ENCODE data around the gene TXNDC11.

Gene TXNDC11

GRCh38 chr16:11676799-11677198 is 65.9 kb downstream of the TXNDC11 start:
- Histone ChIP-seq H3K4me3 (ENCODE audit: low read length) (no peak overlapping the region), H3K4me2 (ENCODE audit: low read length) (no peak overlapping the region), H3K36me3 (ENCODE audit: insufficient read depth, low read length) (peaks cover 49% of the 10 kb centered on the region), H3K9ac (ENCODE audit: low read depth, low read length) (no peak overlapping the region), H3K9me3 (replicated peaks; ENCODE audit: low read length) (no peaks in the 10 kb centered on the region), H3K27me3 (ENCODE audit: control insufficient read depth, insufficient read depth, low read length) (no peaks in the 10 kb centered on the region), H3K4me1 (ENCODE audit: control insufficient read depth, insufficient read depth, low read length) (peaks cover 34% of the 10 kb centered on the region)

- Histone ChIP-seq H3K9ac (ENCODE audit: low read depth, low read length) (no peak overlapping the region), H3K9me3 (replicated peaks; ENCODE audit: low read length) (no peaks in the 10 kb centered on the region), H3K36me3 (ENCODE audit: insufficient read depth, low read length) (peaks cover 45% of the 10 kb centered on the region), H3K4me2 (ENCODE audit: low read length) (peak overlapping the region; percentile 45), H3K4me1 (ENCODE audit: control insufficient read depth, insufficient read depth, low read length) (peaks cover 34% of the 10 kb centered on the region), H3K27me3 (ENCODE audit: control insufficient read depth, insufficient read depth, low read length) (no peaks in the 10 kb centered on the region), H3K4me3 (ENCODE audit: low read length) (no peak overlapping the region)
Measured at GRCh38 chr16:11675561-11676511, 66.8 kb downstream of the TXNDC11 start.

- peaks cover 38% of the 10 kb centered on the region for H3K4me1 ChIP-seq (ENCODE audit: control insufficient read depth, insufficient read depth, low read length)
Measured at GRCh38 chr16:11674818-11675560, 67.7 kb downstream of the TXNDC11 start.

GRCh38 chr16:11674001-11674817 is 68.4 kb downstream of the TXNDC11 start:
- Histone ChIP-seq H3K4me1 (ENCODE audit: control insufficient read depth, insufficient read depth, low read length) (peaks cover 46% of the 10 kb centered on the region), H3K27me3 (ENCODE audit: control insufficient read depth, insufficient read depth, low read length) (no peaks in the 10 kb centered on the region), H3K36me3 (ENCODE audit: insufficient read depth, low read length) (peaks cover 32% of the 10 kb centered on the region), H3K4me3 (ENCODE audit: low read length) (no peak overlapping the region), H3K9ac (ENCODE audit: low read depth, low read length) (no peak overlapping the region), H3K4me2 (ENCODE audit: low read length) (no peak overlapping the region), H3K9me3 (replicated peaks; ENCODE audit: low read length) (no peaks in the 10 kb centered on the region)

More at GRCh38 chr16:11674818-11675560, 67.7 kb downstream of the TXNDC11 start:
- Histone ChIP-seq H3K4me2 (ENCODE audit: low read length) (peak overlapping the region; percentile 45), H3K4me3 (ENCODE audit: low read length) (no peak overlapping the region), H3K36me3 (ENCODE audit: insufficient read depth, low read length) (peaks cover 40% of the 10 kb centered on the region), H3K27me3 (ENCODE audit: control insufficient read depth, insufficient read depth, low read length) (no peaks in the 10 kb centered on the region), H3K9me3 (replicated peaks; ENCODE audit: low read length) (no peaks in the 10 kb centered on the region), H3K9ac (ENCODE audit: low read depth, low read length) (no peak overlapping the region)

- H3K9ac ChIP-seq (ENCODE audit: low read depth, low read length) = no peak overlapping the region
- H3K9me3 ChIP-seq (replicated peaks; ENCODE audit: low read length) = no peaks in the 10 kb centered on the region
- no peak overlapping the region for H3K4me3 ChIP-seq (ENCODE audit: low read length)
- no peak overlapping the region for H3K4me2 ChIP-seq (ENCODE audit: low read length)
- H3K36me3 ChIP-seq (ENCODE audit: insufficient read depth, low read length) = peaks cover 23% of the 10 kb centered on the region
- peaks cover 49% of the 10 kb centered on the region for H3K4me1 ChIP-seq (ENCODE audit: control insufficient read depth, insufficient read depth, low read length)
- H3K27me3 ChIP-seq (ENCODE audit: control insufficient read depth, insufficient read depth, low read length) = no peaks in the 10 kb centered on the region
Measured at GRCh38 chr16:11673091-11674000, 69.3 kb downstream of the TXNDC11 start.

- Histone ChIP-seq H3K36me3 (ENCODE audit: insufficient read depth, low read length) (peaks cover 15% of the 10 kb centered on the region), H3K4me3 (ENCODE audit: low read length) (no peak overlapping the region), H3K9ac (ENCODE audit: low read depth, low read length) (no peak overlapping the region), H3K27me3 (ENCODE audit: control insufficient read depth, insufficient read depth, low read length) (no peaks in the 10 kb centered on the region), H3K4me1 (ENCODE audit: control insufficient read depth, insufficient read depth, low read length) (peaks cover 45% of the 10 kb centered on the region), H3K4me2 (ENCODE audit: low read length) (no peak overlapping the region), H3K9me3 (replicated peaks; ENCODE audit: low read length) (no peaks in the 10 kb centered on the region)
Measured at GRCh38 chr16:11672206-11673090, 70.2 kb downstream of the TXNDC11 start.

- Histone ChIP-seq H3K4me2 (ENCODE audit: low read length) (no peak overlapping the region), H3K27me3 (ENCODE audit: control insufficient read depth, insufficient read depth, low read length) (no peaks in the 10 kb centered on the region), H3K9me3 (replicated peaks; ENCODE audit: low read length) (no peaks in the 10 kb centered on the region), H3K36me3 (ENCODE audit: insufficient read depth, low read length) (peaks cover 7% of the 10 kb centered on the region), H3K4me1 (ENCODE audit: control insufficient read depth, insufficient read depth, low read length) (peaks cover 41% of the 10 kb centered on the region), H3K4me3 (ENCODE audit: low read length) (no peak overlapping the region), H3K9ac (ENCODE audit: low read depth, low read length) (no peak overlapping the region)
Measured at GRCh38 chr16:11671676-11672075, 71.0 kb downstream of the TXNDC11 start.

- Histone ChIP-seq H3K27me3 (ENCODE audit: control insufficient read depth, insufficient read depth, low read length) (no peaks in the 10 kb centered on the region), H3K9ac (ENCODE audit: low read depth, low read length) (no peak overlapping the region), H3K9me3 (replicated peaks; ENCODE audit: low read length) (no peaks in the 10 kb centered on the region), H3K4me3 (ENCODE audit: low read length) (no peak overlapping the region), H3K36me3 (ENCODE audit: insufficient read depth, low read length) (peaks cover 3% of the 10 kb centered on the region), H3K4me2 (ENCODE audit: low read length) (no peak overlapping the region), H3K4me1 (ENCODE audit: control insufficient read depth, insufficient read depth, low read length) (peaks cover 41% of the 10 kb centered on the region)
Measured at GRCh38 chr16:11671271-11671670, 71.4 kb downstream of the TXNDC11 start.

GRCh38 chr16:11670171-11671131 is 72.2 kb downstream of the TXNDC11 start:
- Histone ChIP-seq H3K36me3 (ENCODE audit: insufficient read depth, low read length) (no peaks in the 10 kb centered on the region), H3K4me3 (ENCODE audit: low read length) (peak overlapping the region; percentile 82), H3K27me3 (ENCODE audit: control insufficient read depth, insufficient read depth, low read length) (no peaks in the 10 kb centered on the region), H3K4me2 (ENCODE audit: low read length) (peak overlapping the region; percentile 97), H3K9me3 (replicated peaks; ENCODE audit: low read length) (no peaks in the 10 kb centered on the region), H3K9ac (ENCODE audit: low read depth, low read length) (peak overlapping the region; percentile 80), H3K4me1 (ENCODE audit: control insufficient read depth, insufficient read depth, low read length) (peaks cover 33% of the 10 kb centered on the region)
